ENCODE measurements around the gene TSKU. TPM values are rescaled to one million over a fixed set of nuclear protein-coding genes. Genes with fewer than 3 reads are reported as not detected.
"Not testable (repeated sequence)": the region's sequence is repeated elsewhere in the genome, so short reads cannot be mapped to it uniquely, and the experiment has no call there.

The TSKU gene
- total RNA-seq, 4 donors from 2014 or later, result 32.0 to 80.7 (median 63.4) TPM

DNA sequence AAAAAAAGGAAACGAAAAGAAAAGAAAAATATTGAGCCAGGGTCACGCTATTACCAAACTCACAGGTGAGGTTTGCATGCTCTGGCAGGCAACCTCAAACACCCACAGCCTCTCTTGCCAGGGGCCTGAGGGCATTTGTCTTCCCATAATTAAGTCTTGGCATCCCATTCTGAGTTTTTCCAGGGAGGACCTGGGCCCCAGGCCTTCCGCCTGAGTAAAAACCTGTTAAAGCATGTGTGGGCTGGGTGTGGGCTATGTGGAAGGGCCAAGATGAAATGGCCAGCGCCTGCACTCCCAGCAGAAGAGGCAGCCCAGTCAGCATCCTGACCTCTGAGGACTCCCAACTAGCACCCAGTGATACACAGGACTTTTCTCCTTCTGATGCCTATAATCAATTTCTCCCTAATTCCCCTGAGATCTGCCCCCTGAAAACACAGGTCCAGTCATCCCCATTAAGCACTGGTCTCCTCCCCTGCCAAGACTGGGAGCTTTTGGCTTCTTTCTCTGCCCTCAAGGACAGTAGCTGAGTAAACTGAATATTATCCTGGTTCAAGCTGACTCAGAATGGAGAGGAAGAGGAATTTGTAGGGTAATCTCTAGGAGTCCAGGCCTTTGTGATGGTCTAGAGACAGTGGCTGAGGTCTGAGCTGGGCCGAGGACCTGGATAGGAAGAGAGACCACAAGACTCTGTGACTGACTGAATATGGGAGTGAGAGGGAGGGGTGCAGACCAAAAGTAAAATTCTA is 42.0 kb downstream of the TSKU start:
- no peak for DNase-seq
- H3K9me3 ChIP-seq, result no peaks in the 10 kb centered on the region
- no peaks in the 10 kb centered on the region for H3K36me3 ChIP-seq
- peaks cover 0 to 4% (median 1%) of the 10 kb centered on the region in 4 donors for H3K4me1 ChIP-seq
- TF ChIP-seq, protein P1, sequence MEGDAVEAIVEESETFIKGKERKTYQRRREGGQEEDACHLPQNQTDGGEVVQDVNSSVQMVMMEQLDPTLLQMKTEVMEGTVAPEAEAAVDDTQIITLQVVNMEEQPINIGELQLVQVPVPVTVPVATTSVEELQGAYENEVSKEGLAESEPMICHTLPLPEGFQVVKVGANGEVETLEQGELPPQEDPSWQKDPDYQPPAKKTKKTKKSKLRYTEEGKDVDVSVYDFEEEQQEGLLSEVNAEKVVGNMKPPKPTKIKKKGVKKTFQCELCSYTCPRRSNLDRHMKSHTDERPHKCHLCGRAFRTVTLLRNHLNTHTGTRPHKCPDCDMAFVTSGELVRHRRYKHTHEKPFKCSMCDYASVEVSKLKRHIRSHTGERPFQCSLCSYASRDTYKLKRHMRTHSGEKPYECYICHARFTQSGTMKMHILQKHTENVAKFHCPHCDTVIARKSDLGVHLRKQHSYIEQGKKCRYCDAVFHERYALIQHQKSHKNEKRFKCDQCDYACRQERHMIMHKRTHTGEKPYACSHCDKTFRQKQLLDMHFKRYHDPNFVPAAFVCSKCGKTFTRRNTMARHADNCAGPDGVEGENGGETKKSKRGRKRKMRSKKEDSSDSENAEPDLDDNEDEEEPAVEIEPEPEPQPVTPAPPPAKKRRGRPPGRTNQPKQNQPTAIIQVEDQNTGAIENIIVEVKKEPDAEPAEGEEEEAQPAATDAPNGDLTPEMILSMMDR (IDR thresholded peaks at IDR 0.05), result no peak
- TF ChIP-seq EP300 (IDR thresholded peaks at IDR 0.05; ENCODE audit: low read depth), result no peak
- in situ Hi-C loops (cut with MboI; ENCODE audit: low pct_ligation_motif_present in 1 of 4, low pct_unique_long_range_greater_than_20kb in 1 of 4, low sequenced_read_pairs in 3 of 4) (loop anchor here in 2 of 4 donors (25.0 kb wide), 1 partner anchor 212 kb away; the partner anchor contains the start of gene B3GNT6 (in 2 of the 2)), intact Hi-C loops (cut with DNase I; ENCODE audit: low total_unique reads) (no loop called here)
- H3K27ac ChIP-seq, result peak overlapping the region in 3 of 4 donors; percentile 4 to 55 (median 16)
- no peak overlapping the region for H3K4me3 ChIP-seq
- WGBS, 2 donors (ENCODE audit: low coverage in 1 of 2), result 77% methylated on average over 5 of the region's 5 CpGs; no CpG with 5 or more reads in 1 of the 2 donors
- H3K27me3 ChIP-seq, result no peaks in the 10 kb centered on the region

DNA sequence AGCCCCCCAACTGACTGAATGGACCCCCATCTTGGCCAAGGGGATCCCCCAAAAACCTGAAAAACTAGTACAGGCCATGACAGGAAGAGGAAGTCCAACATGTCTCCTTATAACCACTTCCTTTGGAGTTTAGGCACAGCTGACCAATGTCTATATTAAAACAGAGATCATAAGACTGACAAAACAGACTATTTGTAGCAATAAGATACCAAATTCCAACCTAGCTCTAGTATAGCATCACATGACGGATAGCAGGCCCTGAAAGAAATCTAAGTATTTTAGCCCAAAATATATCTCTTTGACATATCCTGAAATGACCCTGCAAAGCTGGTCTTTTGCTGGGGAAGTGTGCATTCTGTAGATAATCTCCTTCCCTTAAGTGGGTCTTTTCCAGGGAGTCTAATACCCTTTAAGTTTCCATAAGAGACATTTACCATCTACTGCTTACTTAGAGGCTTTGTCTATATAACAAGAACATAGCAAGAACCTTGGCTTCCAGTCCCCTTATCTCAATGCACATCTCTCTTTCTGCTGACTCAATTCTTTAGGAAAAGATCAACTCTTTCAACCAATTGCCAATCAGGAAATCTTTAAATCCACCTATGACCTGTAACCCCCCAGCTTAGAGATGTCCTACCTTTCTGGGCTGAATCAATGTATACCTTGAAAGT is 42.7 kb downstream of the TSKU start:
- no peak overlapping the region for H3K4me3 ChIP-seq
- DNase-seq, result no peak
- peaks cover 0 to 9% (median 1%) of the 10 kb centered on the region in 4 donors for H3K4me1 ChIP-seq
- H3K36me3 ChIP-seq, result no peaks in the 10 kb centered on the region
- in situ Hi-C loops (cut with MboI; ENCODE audit: low pct_ligation_motif_present in 1 of 4, low pct_unique_long_range_greater_than_20kb in 1 of 4, low sequenced_read_pairs in 3 of 4) (no loop called here), intact Hi-C loops (cut with DNase I; ENCODE audit: low total_unique reads) (no loop called here)
- WGBS, 2 donors (ENCODE audit: low coverage in 1 of 2), result 80 to 100% methylated on average over 1 of the region's 1 CpG
- TF ChIP-seq POLR2AphosphoS5 (IDR thresholded peaks at IDR 0.05) (no peak), POLR2A (IDR thresholded peaks at IDR 0.05) (no peak), EP300 (IDR thresholded peaks at IDR 0.05; ENCODE audit: low read depth) (no peak)
- TF ChIP-seq, protein P1 (IDR thresholded peaks at IDR 0.05), result no peak
- no peaks in the 10 kb centered on the region for H3K27me3 ChIP-seq
- H3K9me3 ChIP-seq, result no peaks in the 10 kb centered on the region
- peak overlapping the region in 1 of 4 donors; percentile 16 for H3K27ac ChIP-seq

DNA sequence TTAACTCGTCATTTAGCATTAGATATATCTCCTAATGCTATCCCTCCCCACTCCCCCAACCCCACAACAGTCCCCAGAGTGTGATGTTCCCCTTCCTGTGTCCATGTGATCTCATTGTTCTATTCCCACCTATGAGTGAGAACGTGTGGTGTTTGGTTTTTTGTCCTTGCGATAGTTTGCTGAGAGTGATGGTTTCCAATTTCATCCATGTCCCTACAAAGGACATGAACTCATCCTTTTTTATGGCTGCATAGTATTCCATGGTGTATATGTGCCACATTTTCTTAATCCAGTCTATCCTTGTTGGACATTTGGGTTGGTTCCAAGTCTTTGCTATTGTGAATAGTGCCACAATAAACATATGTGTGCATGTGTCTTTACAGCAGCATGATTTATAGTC is 43.4 kb downstream of the TSKU start:
- H3K27ac ChIP-seq; DNase-seq; in situ Hi-C loops (cut with MboI; ENCODE audit: low pct_ligation_motif_present in 1 of 4, low pct_unique_long_range_greater_than_20kb in 1 of 4, low sequenced_read_pairs in 3 of 4); intact Hi-C loops (cut with DNase I; ENCODE audit: low total_unique reads); H3K4me3 ChIP-seq; H3K9me3 ChIP-seq; H3K36me3 ChIP-seq; H3K27me3 ChIP-seq: not testable (repeated sequence)
- 87% methylated on average over 3 of the region's 3 CpGs; no CpG with 5 or more reads in 1 of the 2 donors for WGBS, 2 donors (ENCODE audit: low coverage in 1 of 2)
- H3K4me1 ChIP-seq, result peaks cover 0 to 14% (median 1%) of the 10 kb centered on the region in 4 donors

DNA sequence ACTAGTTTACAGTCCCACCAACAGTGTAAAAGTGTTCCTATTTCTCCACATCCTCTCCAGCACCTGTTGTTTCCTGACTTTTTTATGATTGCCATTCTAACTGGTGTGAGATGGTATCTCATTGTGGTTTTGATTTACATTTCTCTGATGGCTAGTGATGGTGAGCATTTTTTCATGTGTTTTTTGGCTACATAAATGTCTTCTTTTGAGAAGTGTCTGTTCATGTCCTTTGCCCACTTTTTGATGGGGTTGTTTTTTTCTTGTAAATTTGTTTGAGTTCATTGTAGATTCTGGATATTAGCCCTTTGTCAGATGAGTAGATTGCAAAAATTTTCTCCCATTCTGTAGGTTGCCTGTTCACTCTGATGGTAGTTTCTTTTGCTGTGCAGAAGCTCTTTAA is 43.8 kb downstream of the TSKU start:
- DNase-seq; in situ Hi-C loops (cut with MboI; ENCODE audit: low pct_ligation_motif_present in 1 of 4, low pct_unique_long_range_greater_than_20kb in 1 of 4, low sequenced_read_pairs in 3 of 4); H3K4me3 ChIP-seq; H3K27ac ChIP-seq; H3K9me3 ChIP-seq; H3K36me3 ChIP-seq; H3K27me3 ChIP-seq; intact Hi-C loops (cut with DNase I; ENCODE audit: low total_unique reads): not testable (repeated sequence)
- H3K4me1 ChIP-seq, result peaks cover 0 to 16% (median 1%) of the 10 kb centered on the region in 4 donors

DNA sequence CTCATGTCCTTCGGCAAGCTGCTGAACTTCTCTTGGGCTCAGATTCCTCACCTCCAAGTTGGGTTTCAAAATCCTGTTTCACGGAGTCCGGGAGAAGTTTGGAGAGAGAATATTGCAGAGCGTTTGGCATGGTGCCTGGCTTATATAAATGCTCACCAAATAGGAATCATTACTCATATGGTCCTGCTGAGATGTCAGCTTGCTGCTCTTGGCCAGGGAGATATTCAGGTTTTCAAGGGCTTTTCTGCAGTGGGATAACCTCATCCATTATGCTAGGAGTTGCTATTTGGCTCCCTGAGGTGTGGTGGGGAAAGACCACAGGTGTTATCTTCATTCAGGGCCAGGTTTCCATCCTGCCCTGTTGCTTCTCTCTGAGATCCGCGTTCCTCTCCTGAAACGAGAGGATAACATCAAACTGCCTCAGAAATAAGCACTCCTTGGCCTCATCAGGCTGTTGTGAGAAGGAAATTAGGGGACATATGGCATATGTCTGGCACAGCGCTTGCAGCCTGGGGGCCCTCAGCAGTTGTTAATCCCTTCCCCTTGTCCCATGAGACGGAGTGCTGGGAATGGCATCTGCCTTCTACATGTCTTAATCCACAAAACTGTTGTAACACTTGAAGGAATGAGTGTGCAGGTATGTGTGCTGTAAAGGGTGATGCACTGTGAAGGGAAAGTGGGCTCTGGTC is 47.6 kb downstream of the TSKU start:
- Histone ChIP-seq H3K27me3 (no peaks in the 10 kb centered on the region), H3K4me1 (peaks cover 0 to 18% (median 4%) of the 10 kb centered on the region in 4 donors), H3K4me3 (no peak overlapping the region), H3K27ac (no peak overlapping the region), H3K9me3 (no peaks in the 10 kb centered on the region), H3K36me3 (no peaks in the 10 kb centered on the region)
- TF ChIP-seq POLR2A (IDR thresholded peaks at IDR 0.05), result no peak
- TF ChIP-seq, protein P1 (IDR thresholded peaks at IDR 0.05), result no peak
- no peak for TF ChIP-seq POLR2AphosphoS5 (IDR thresholded peaks at IDR 0.05)
- TF ChIP-seq EP300 (IDR thresholded peaks at IDR 0.05; ENCODE audit: low read depth), result no peak
- 57% methylated on average over 9 of the region's 9 CpGs; no CpG with 5 or more reads in 1 of the 2 donors for WGBS, 2 donors (ENCODE audit: low coverage in 1 of 2)
- intact Hi-C loops (cut with DNase I; ENCODE audit: low total_unique reads) (no loop called here), in situ Hi-C loops (cut with MboI; ENCODE audit: low pct_ligation_motif_present in 1 of 4, low pct_unique_long_range_greater_than_20kb in 1 of 4, low sequenced_read_pairs in 3 of 4) (no loop called here)
- DNase-seq, result no peak

Data from transverse colon (tissue), 4 donors.